SK-N-SH treated with all-trans-retinoic acid at 6 μM for 48 hours (cell line): Measurements from ENCODE around the gene CTAGE1.

Experiments used
- ISL1 ChIP-seq: fragments of 250-450 bp; sonication (Bioruptor Pico); IDR thresholded peaks from 2 replicates; pipeline ENCODE4 v2.1.2; 2022; ENCODE audit warnings: mild to moderate bottlenecking, moderate library complexity
- POU6F1 ChIP-seq: fragments of 250-450 bp; sonication (Bioruptor Pico); IDR thresholded peaks from 2 replicates; pipeline ENCODE4 v1.8.0; 2021; ENCODE audit warnings: low read depth, mild to moderate bottlenecking, moderate library complexity, borderline replicate concordance
- SNAI2 ChIP-seq: fragments of 250-450 bp; sonication (Bioruptor Pico); IDR thresholded peaks from 2 replicates; pipeline ENCODE4 v1.5.0; 2020; ENCODE audit warnings: mild to moderate bottlenecking, moderate library complexity
- TCF4 ChIP-seq: fragments of 250-450 bp; sonication (Bioruptor Pico); IDR thresholded peaks from 2 replicates; pipeline ENCODE4 v1.8.0; 2021; ENCODE audit warnings: mild to moderate bottlenecking, moderate library complexity, borderline replicate concordance
- TOX ChIP-seq: fragments of 250-450 bp; sonication (Bioruptor Pico); IDR thresholded peaks from 2 replicates; pipeline ENCODE4 v1.8.0; 2021; ENCODE audit warnings: mild to moderate bottlenecking, moderate library complexity, borderline replicate concordance
- ZFP3 ChIP-seq: fragments of 250-450 bp; sonication (Bioruptor Pico); IDR thresholded peaks from 2 replicates; pipeline ENCODE4 v1.5.0; 2020; ENCODE audit warnings: mild to moderate bottlenecking, moderate library complexity
- ZNF565 ChIP-seq: fragments of 450-650 bp; formaldehyde crosslinking; conservative IDR thresholded peaks from 2 replicates; pipeline ENCODE4 v1.5.0; 2020; ENCODE audit warnings: low read depth, mild to moderate bottlenecking, moderate library complexity
- TF ChIP-seq, protein P1 (sequence below): fragments of 250-450 bp; sonication (Bioruptor Pico); IDR thresholded peaks from 2 replicates; pipeline ENCODE4 v1.8.0; 2020; ENCODE audit warnings: mild to moderate bottlenecking, moderate library complexity, borderline replicate concordance
- TF ChIP-seq, protein P2 (sequence below): fragments of 250-450 bp; sonication (Bioruptor Pico); IDR thresholded peaks from 2 replicates; pipeline ENCODE4 v1.5.0; 2020; ENCODE audit warnings: mild to moderate bottlenecking, moderate library complexity

GRCh38 chr18:22455425-22456115 lies 37.9 kb upstream of the CTAGE1 start:
- no peak for TF ChIP-seq ZFP3
- TF ChIP-seq, protein P1, sequence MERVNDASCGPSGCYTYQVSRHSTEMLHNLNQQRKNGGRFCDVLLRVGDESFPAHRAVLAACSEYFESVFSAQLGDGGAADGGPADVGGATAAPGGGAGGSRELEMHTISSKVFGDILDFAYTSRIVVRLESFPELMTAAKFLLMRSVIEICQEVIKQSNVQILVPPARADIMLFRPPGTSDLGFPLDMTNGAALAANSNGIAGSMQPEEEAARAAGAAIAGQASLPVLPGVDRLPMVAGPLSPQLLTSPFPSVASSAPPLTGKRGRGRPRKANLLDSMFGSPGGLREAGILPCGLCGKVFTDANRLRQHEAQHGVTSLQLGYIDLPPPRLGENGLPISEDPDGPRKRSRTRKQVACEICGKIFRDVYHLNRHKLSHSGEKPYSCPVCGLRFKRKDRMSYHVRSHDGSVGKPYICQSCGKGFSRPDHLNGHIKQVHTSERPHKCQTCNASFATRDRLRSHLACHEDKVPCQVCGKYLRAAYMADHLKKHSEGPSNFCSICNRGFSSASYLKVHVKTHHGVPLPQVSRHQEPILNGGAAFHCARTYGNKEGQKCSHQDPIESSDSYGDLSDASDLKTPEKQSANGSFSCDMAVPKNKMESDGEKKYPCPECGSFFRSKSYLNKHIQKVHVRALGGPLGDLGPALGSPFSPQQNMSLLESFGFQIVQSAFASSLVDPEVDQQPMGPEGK (CRISPR knock-in tag), result no peak
- TF ChIP-seq POU6F1 (CRISPR knock-in tag), result no peak
- no peak for TF ChIP-seq TOX (CRISPR knock-in tag)
- TF ChIP-seq TCF4 (CRISPR knock-in tag), result no peak
- TF ChIP-seq ISL1 (CRISPR knock-in tag), result no peak
- TF ChIP-seq, protein P2, sequence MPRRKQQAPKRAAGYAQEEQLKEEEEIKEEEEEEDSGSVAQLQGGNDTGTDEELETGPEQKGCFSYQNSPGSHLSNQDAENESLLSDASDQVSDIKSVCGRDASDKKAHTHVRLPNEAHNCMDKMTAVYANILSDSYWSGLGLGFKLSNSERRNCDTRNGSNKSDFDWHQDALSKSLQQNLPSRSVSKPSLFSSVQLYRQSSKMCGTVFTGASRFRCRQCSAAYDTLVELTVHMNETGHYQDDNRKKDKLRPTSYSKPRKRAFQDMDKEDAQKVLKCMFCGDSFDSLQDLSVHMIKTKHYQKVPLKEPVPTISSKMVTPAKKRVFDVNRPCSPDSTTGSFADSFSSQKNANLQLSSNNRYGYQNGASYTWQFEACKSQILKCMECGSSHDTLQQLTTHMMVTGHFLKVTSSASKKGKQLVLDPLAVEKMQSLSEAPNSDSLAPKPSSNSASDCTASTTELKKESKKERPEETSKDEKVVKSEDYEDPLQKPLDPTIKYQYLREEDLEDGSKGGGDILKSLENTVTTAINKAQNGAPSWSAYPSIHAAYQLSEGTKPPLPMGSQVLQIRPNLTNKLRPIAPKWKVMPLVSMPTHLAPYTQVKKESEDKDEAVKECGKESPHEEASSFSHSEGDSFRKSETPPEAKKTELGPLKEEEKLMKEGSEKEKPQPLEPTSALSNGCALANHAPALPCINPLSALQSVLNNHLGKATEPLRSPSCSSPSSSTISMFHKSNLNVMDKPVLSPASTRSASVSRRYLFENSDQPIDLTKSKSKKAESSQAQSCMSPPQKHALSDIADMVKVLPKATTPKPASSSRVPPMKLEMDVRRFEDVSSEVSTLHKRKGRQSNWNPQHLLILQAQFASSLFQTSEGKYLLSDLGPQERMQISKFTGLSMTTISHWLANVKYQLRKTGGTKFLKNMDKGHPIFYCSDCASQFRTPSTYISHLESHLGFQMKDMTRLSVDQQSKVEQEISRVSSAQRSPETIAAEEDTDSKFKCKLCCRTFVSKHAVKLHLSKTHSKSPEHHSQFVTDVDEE (CRISPR knock-in tag), result no peak
- no peak for TF ChIP-seq ZNF565 (CRISPR knock-in tag)
- TF ChIP-seq SNAI2, result no peak
